GM21619 (cell line): ENCODE data around the gene MANBA.
"Not testable (repeated sequence)": the region's sequence is repeated elsewhere in the genome, so short reads cannot be mapped to it uniquely, and the experiment has no call there.

Experiments used
- ATAC-seq: cut with Tn5 transposase; IDR thresholded peaks from one replicate; pipeline ENCODE4 v1.9.1; 2021; ENCODE audit not compliant: unreplicated experiment

The MANBA gene

DNA sequence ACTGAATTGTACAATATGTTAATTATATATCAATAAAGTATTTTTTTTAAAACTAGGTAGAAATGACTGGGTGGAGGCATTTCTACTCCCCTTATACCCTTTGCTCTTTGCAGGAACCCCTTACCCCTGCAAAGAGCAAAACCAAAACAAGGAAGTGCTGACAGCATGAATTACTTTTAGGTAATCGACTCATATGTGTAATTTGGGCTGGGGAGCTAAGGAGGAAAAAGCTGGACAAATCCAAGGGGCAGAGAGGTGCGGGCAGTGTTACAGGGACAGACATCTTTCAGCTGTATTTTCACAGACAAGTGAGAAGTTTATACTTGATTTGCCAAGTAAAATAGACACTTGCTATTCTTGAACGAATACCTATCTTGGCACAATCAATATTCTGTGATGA, 35.5 kb downstream of the MANBA start:
- ATAC-seq, result no peak

DNA sequence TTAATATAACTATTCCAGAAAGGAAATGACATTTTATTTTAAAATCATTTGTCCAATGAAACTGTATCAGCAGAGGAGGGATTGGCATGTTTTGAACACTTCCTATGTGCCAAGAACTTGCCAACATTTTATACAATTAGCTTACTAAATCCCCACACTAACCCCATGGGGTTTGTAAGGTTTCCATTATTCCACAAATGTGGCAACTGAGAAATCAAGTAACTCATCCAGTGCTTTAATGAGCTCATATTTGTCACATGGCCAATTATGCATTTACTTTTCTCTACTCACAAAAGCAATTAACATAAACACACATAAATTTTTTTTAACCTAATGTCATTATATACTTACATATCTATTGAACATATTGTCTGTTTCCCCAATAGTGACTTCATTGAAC, 37.3 kb downstream of the MANBA start:
- ATAC-seq, result no peak

DNA sequence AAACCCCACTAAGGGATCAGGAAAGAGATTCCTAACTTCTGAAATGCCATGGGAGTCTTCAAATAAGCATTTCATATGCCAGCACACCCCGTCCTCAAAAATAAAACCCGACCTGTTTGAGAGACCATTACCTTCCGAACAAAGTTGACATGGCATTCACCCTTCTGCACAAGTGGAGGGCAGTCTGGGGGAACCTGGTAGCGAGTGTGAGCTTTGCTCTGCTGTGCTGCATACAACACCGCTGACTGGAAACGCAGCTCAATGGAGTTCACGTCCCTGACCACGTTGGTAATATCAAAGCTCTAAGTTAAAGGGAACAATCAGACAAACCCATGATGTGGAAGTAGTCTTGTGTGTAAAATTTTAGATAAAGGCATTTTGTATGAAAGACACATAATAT, 38.0 kb downstream of the MANBA start:
- ATAC-seq, result no peak

DNA sequence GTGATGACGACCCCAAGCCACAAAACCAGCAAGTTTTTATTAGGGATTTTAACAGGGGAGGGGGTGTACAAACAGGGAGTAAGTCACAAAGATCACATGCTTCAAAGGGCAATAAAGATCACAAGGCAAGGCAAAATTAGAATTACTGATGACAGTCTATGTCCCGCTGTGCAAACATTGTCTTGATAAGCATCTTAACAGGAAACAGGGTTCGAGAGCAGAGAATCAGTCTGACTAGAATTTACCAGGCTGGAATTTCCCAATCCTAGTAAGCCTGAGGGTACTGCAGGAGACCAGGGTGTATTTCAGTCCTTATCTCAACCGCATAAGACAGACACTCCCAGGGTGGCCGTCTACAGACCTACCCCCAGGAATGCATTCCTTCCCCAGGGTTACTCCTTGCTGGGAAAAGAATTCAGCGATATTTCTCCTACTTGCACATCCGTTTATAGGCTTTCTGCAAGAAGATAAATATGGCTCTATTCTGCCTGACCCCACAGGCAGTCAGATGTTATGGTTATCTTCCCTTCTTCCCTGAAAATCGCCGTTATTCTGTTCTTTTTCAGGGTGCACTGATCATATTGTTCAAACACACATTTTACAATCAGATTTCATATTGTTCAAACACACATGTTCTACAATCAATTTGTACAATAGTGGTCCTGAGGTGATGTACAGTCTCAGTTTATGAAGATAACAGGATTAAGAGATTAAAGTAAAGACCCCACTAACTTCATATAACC, 41.8 kb downstream of the MANBA start:
- not testable (repeated sequence) for ATAC-seq

DNA sequence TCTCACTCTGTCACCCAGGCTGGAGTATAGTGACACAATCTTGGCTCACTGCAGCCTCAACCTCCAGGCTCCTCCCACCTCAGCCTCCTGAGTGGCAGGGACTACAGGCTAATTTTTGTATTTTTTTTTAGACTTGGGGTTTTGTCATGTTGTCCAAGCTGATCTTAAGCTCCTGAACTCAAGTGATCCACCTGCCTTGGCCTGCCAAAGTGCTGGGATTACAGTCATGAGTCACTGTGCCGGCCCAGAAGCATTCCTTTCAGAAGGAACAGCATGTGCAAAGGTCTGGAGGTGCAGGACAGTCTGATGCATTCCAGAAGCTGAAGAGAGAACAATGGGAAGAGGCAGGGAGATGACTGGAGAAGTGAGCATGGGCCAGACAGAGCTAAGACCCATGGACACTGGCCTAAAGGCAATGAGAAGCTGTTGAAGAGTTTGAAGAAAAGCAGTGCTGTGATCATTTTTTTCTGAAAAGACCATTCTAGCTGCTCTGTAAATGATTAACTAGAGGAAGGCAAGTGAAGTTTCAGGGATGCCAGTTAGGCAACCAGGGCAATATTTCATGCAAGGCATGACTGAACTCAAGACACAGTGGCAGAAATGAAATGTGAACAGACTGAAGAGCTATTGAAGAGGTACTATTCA, 43.2 kb downstream of the MANBA start:
- ATAC-seq, result no peak

DNA sequence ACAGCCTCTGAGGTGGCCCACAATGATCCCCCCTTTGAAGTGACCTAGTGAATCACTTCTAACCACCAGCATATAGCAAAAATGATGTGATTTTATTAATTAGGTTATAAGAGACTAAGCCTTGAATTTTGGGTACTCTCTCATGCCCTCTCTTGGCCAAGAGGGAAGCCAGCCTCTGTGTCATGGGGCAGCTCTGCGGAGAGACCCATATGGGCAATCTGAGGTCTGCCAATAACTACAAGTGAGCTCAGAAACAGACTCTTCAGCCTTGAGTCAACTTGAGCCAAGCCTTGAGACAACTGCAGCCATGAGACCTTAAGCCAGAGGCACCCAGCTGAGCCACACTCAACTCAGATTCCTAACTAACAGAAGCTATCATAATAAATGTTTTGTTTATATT, 45.7 kb downstream of the MANBA start:
- no peak for ATAC-seq

DNA sequence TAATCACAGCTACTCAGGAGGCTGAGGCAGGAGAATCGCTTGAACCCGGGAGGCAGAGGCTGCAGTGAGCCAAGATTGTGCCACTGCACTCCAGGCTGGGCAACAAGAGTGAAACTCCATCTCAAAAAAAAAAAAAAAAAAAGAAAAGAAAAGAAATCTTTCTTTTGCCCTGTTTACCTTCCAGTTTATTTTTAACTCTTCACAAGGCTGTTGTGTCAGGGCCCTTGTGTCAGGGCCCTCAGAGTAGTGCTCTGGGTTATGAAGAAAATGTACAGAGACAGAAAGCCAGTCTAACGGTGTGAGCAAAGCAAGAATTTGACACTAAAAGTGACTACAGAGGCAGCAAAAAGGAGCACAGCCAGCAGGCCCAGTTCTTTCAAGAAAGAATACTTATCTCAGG, 47.0 kb downstream of the MANBA start:
- not testable (repeated sequence) for ATAC-seq

DNA sequence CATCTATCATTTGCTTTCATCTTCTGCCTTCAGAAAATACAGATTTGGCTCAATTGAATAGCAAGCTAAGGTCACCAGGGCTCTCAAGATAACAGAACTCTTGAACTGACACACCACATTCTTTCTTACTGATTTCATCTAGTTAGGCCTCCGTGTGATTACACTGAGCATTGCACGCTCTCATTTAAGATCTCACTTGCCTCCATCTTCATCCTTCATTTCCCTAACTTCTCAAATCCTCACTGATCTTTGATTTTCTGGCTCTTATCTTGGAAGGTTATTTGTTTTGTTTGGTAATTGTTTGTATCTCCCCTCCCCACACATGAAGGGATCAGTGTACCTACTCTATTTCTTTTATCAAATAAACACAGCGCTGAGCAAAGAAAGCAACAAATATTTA, 47.7 kb downstream of the MANBA start:
- no peak for ATAC-seq

DNA sequence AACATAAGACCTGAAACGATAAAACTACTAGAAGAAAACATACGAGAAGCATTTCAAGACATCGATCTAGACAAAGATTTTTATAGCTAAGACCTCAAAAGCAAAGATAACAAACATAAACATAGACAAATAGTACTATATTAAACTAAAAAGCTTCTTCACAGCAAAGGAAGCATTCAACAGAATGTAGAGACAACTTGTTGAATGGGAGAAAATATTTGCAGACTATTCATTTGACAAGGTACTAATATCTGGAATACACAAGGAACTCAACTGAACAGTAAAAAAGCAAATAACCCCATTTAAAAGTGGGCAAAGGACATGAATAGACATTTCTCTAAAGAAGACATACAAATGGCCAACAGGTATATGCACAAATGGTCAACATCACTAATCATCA, 49.8 kb downstream of the MANBA start:
- ATAC-seq, result no peak

DNA sequence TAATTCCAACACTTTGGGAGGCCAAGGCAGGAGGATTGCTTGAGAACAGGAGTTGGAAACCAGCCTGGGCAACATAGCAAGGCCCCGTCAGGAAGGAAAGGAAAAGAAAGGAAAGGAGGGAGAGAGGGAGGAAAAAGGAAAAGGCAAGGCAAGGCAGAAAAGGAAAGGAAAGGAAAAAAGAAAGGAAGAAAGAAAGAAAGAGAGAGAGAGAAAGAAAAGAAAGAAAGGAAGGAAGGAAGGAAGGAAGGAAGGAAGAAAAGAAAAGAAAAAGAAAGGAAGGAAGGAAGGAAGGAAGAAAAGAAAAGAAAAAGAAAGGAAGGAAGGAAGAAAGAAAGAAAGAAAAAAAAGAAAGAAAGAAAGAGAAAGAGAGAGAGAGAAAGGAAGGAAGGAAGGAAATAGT, 51.7 kb downstream of the MANBA start:
- ATAC-seq, result not testable (repeated sequence)

DNA sequence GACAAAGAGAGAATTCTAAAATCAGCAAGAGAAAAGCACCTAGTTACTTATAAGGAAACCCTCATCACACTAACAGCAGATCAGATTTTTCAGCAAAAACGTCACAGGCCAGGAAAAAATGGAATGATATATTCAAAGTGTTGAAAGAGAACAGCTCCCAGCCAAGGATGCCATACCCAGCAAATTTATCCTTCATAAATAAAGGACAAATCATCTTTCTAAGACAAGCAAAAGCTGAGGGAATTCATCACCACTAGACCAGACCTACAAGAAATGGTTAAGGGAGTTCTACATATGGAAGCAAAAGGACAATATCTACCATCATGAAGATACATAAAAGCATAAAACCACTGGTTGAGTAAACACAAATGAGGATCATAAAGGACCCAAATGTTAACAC, 53.6 kb downstream of the MANBA start:
- no peak for ATAC-seq

DNA sequence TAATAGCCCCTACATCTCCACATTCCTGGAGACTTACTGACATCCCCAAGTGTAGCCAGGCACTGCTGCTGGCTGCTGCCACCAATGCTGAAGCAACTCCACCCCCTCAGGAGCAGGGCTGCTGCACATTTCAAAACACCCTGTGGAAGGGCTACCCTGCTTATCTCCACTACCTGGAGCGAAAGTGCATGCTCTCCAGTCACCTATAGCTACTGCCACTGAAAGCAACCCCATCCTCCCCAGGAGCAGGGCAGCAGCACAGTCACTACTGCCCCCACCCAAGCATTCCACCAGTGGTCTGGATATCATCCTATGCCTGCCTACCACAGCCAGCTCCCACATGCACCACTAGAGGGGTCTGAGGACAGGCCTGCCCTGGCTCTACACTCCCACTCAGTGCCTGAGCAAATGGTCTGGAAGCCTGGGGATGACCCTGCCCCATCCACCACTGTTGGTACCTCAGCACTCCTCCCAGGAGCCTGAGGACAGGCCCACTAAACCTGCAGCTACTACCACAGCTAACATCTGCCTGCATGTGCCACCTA, 55.3 kb downstream of the MANBA start:
- no peak for ATAC-seq

DNA sequence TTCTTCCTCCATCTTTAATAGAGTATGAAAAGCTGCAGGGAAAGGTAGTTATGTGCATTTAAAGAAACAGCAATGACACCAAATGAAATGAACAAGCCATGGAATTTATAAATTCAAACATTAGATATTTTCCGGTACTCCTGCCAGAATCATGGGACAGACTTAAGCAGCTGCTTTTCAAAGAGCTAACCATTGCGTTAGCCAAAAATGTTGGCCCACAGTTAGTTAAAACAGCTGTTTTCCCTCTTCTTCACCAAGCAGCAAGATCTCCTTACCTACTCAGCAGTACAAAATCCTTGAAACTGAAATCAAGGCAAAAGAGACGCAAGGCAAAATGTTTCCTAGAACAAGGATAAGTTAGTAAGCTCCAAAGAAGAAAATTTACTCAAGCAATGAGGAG, 64.0 kb downstream of the MANBA start:
- no peak for ATAC-seq

DNA sequence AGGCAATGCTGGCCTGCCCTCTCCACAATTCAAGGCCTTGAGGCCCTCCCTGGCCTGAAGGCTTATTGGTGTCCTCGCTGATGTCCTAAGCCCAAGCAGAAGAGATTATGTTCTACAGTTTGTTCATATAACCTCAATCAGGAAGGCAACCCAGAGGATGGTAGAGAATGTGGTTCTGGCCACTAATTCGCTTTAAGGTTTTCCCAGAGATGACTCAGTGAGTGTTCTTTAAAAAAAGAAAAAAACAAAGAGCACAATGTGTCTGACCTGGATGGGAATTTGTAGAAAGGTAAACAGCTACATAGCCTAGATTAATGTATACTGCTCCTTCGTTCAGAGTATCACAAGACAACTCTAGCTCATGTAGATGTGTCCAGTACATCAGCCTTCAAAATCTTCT, 66.0 kb downstream of the MANBA start:
- ATAC-seq, result no peak

DNA sequence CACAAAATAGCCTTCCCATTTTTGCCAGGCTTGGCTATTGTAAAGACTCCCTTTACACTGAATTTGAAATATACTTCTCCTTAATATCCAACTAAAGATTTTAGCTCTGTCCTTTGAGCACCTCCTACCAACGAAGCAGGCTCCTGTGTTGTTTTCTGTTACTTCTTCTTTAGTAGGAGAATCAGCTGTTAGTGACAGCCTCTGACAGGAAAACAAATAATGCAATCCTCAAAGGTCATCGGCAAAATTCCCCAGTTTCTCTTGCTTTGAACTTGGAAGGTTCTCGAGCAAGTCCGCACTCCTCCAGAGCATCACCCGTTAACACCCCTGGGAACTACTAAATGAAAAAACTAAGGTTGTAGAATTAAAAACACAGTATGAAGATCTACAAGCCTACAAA, 66.9 kb downstream of the MANBA start:
- no peak for ATAC-seq

DNA sequence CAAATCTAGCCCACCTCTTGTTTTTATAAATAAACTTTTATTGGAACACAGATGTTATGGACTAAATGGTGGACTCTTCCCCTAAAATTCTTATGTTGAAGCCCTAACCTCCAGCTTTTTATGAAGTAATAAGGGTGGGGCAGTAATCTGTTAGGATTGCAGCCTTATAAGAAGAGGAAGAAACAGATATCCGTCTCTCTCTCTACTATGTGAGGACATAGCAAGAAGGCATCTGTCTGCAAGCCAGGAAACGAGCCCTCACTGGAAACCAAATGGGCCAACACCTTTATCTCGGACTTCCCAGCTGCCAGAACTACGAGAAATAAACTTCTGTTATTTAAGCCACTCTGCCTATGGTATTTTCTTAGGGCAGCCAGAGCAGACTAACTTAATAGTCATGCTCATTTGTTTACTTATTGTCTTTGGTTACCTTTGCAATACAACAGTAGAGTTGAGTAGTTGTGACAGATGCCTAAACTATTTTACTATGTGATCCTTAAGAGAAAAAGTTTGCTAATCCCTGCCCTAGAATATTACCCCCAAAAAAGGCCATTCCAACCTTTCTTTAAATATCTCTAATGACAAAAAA, 67.4 kb downstream of the MANBA start:
- no peak for ATAC-seq

DNA sequence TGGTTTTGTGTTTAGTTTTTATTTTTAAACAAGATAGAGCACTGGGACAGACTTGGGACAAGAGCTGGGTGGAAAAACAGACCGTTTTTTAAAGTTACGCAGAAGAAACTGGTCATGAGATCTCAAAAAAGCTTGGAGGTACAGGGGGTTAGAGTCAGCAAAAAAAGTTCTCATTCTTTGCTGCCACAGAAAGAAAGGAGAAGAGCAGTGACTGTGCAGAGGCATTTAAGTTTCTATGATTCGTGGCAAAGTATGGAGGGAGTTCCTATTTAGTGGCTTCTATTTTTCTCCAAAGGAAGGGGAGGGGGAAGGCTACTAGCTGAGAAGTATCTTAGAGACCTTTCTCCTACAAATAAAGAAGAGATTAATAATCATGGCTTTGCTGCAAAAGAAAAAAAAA, 68.3 kb downstream of the MANBA start:
- ATAC-seq, result no peak

DNA sequence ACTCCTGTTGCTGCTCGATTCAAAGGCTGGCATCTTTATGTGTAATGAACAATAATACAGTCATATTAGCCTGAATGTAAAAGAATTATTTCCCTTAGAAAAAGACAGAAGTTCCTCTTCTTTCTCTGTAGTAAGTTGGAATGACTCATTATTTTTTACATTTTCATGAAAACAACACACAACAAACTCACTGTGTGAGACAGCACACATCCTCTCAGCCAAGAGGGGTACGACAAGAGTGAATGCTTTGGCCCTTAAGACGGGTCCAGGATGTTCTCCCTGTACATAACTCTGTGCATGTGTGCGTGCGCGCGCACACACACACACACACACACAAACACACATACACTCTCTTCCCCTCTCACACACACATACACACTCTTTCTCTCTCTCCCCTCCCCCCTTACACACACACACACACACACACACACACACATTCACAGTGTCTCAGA, 72.8 kb downstream of the MANBA start:
- ATAC-seq, result peak; percentile 29

DNA sequence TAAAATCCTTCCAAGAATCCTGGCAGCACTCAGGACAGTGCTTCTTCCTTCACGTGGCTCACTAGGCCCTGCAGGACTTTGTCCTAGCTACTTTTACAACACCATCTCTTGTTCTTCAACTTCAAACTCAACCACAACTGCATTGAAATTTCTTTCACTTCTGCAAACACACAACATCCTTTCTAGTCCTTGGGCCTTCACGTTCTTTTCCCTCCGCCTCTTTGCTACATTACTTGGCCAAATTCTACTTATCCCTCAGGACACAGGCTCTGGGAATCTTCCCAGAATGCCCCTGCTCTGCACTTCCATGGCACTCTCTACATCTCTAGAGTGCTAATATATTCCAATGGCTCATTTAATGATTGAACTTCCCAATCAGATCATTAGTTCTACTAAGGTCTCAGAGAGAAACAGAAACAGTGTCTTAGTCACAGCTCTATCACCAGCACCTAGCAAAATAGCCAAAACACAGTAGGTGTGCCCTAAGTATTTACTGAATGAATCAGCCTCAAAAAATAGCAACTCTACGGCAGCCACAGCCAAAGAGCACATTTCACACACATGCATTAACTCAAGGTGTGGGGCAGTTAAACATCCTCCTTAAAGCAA, 73.3 kb downstream of the MANBA start:
- ATAC-seq, result peak; percentile 94

DNA sequence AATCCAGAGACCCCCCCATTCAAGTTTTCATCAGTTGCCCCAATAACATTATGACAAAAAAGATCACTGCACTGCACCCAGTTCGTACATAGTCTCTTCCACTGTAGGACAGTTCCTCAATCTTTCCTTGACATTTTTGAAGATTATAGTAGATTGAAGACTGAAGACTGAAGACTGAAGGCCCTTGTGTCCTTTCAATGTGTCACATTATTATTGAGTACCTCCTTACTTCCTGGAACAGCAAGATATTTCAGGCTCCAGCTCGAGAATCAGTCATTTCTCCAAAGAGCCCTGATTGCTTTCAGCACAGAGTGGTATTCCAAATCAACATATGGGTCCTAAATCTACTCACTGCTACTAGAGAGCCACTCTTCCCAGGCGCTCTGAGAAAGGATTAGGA, 75.0 kb downstream of the MANBA start:
- ATAC-seq, result no peak

DNA sequence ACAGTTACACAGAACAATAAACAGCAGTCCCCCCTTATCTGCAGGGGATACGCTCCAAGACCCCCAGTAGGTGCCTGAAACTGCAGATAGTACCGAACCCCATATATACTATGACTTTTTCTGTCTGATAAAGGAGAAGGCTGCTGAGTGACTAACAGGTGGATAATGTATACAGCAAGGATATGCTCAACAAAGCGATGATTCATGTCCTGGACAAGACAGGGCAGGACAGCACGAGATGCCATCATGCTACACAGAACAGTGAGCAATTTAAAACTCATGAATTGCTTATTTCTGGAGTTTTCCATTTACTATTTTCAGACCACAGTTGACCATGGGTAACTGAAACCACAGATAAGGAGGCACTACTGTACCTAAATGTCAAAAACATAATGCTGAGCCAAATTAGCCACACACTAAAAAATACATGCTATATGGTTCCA, 76.1 kb downstream of the MANBA start:
- peak; percentile 11 for ATAC-seq
